ENCODE results near the gene MON1B.
A peak's percentile ranks its signal among the peaks of the same experiment; 100 is the strongest.

Gene MON1B

GRCh38 chr16:77194295-77195231, 3.6 kb downstream of the MON1B start:
- DNase-seq (ENCODE audit: insufficient read length, low spot score) (no peak), FAIRE-seq (no peak)

- FAIRE-seq: no peak
- DNase-seq (ENCODE audit: insufficient read length, low spot score): no peak
These were observed 4.4 kb downstream of the MON1B start for GRCh38 chr16:77195411-77195810.

DNA sequence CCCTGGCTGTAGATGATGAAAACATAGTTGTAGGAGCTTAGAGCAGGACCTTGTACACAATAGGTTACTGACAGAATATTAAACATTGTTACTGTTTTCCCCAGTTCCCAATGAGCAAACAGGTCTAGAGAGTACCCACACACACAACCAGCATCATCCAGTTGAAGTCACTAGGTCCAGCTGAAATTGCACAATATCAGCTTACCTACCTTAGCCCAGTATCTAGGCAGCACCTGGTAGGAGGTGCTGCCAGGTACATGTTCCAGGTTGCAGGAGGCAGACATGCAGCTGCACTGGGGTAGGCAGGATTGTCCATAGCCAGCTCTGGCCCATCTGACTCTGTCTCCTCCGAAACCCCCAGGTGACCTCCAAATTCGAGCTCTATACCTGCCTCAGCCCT, 6.8 kb downstream of the MON1B start:
- FAIRE-seq (no peak), DNase-seq (ENCODE audit: insufficient read length, low spot score) (no peak)

DNA sequence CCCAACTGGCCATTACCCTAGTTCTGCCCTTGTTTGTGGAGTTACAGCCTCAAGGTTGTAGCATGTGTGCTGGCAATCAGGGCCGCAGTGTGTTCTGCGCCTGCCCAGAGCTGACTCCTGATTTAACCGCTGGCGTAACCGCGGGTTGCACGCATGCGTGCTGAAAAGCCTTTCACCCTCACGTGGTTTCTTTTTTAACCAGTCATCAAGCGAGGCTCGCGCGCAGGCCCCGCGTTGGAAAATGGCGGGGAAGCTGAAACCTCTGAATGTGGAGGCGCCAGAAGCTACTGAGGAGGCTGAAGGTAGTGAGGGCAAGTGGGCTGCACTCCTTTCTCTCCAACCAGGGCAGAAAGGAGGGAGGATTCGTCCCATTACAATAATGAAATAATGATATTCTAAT, 8.2 kb downstream of the MON1B start, which contains the start of gene SYCE1L:
Gene SYCE1L, plus strand, starts transcription at position 198 of the 400 bp plus-strand sequence. Its CDS starts 44 bp downstream, at position 242.
- FAIRE-seq (no peak), DNase-seq (ENCODE audit: insufficient read length, low spot score) (no peak)

DNA sequence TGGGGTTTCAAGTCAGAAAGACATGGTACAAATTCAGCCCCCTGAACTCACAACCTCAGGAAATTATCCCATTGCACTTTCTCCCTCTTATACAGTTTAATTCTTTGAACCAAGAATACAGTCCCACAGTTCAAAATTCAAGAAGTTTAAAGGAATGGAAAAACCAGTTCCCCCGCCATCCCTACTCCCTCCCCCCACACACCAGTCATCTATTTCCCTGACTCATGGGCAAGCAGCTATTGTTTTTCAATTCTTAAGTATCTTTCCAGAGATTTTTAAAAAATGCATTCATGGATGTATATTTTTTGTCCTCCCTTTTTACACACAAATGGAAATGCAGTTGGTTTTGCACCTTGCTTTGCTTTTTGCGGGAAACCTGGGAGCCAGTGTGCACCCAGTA, 15.5 kb downstream of the MON1B start:
- FAIRE-seq: no peak

DNA sequence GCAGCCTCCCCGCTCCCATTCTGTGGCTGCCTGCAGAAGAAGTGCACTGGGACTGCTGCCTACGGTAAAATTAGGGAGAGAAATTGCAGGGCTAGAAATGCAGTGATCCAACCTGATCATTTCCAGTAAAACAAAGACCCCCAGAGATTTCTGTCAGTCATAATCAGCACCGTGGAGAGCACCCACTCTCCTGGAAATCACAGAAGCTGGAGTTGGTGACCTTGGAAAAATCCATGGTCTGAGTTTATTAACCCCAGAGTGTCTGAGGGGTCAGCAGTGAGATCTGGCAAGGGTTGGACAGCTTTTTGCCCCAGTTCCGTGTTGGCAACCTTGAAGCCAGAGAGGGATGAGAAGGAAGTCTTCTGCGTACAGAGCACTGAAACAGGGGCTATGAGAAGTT, 16.0 kb downstream of the MON1B start:
- DNase-seq (ENCODE audit: insufficient read length, low spot score): no peak
- FAIRE-seq: no peak

More for the DNA sequence above, 15.5 kb downstream of the MON1B start:
- no peak for DNase-seq (ENCODE audit: insufficient read length, low spot score)

DNA sequence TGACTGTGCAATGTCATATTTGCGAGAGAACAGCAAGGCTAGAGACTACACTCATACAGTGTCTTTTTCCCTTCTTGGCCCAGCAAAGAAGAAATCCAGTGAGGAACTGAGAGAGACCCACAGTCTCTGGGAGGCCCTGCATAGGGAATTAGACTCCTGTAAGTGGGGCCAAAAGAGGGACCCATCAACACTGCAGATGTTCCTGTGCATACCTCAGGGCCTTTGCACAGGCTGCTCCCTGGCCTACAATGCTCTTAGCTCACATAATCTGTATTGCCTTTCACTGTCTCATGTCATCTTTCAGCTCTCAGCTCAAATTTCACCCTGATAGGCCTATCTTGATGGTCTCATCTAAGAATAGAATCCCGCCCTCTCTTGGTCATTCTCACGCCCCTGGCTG, 17.4 kb downstream of the MON1B start:
- peak; percentile 26 for FAIRE-seq
- no peak for DNase-seq (ENCODE audit: insufficient read length, low spot score)

DNA sequence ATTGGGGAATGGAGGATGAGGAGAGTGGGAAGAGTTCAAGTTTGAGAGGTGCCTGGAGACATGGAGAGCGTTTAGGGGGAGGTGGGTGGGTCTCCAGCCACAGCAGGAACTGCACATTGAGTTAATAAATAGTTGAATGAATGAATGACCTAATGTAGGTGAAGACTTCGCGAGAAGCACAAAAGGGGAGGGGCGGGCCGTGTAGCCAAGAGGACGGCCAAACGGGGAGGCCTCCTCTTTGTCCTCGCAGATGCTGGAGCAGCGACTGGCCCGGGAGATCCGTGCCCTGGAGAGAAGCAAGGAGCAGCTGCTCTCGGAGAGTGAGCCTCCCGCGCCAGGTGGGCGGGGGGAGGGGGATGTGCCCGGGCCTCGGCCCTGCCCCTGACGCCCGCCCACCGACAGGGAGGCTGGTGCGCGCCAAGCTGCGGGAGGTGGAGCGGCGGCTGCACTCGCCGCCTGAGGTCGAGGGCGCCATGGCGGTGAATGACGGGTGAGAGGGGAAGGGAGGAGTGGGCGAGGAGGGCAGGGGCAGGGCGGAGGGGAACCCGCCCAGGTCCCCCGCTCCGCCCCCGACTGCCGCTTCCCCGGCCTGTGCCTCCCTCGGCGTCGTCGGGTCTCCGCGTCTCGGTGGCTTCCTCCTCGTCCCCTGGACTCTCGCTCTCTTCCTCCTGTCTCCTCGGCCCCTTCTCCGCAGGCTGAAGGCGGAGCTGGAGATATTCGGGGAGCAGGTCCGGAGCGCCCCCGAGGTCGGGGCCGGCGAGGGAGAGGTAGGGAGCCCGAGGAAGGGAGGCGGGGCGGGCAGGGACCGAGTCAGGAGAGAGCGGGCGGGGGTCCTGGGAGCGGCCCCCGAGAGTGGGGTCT, 21.1 kb downstream of the MON1B start:
- peak; percentile 91 for FAIRE-seq

GRCh38 chr16:77212741-77213541, 22.0 kb downstream of the MON1B start:
- FAIRE-seq (no peak), DNase-seq (ENCODE audit: insufficient read length, low spot score) (no peak)

More for the DNA sequence above, 21.1 kb downstream of the MON1B start:
- no peak for DNase-seq (ENCODE audit: insufficient read length, low spot score)

DNA sequence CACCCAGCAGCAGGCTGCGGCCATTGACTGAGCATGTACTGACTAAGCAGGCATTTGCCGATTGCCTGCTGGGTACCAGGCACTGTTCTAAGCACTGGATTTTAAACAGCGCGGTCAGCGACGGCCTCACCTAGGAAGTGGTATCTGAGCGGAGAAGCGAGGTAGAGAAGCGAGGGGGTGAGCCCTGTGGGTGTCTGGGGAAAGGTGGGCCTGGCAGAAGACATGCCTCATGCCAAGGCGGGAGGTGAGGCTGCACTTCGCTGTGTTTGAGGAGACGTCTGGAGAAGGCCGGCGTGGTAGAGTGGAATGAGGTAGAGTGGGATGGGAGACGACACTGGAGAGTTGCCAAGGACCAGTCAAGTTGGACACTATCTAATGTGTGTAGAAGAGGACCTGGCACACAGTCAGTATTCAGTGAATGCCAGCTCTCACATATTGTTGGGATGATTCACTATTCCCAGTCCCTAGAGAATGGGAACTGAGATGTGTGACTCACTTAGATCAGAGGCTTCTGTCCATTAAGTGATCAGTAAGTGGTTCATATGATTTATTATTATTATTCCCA, 22.6 kb downstream of the MON1B start:
- DNase-seq (ENCODE audit: insufficient read length, low spot score) (peak; percentile 85), FAIRE-seq (peak; percentile 92)

DNA sequence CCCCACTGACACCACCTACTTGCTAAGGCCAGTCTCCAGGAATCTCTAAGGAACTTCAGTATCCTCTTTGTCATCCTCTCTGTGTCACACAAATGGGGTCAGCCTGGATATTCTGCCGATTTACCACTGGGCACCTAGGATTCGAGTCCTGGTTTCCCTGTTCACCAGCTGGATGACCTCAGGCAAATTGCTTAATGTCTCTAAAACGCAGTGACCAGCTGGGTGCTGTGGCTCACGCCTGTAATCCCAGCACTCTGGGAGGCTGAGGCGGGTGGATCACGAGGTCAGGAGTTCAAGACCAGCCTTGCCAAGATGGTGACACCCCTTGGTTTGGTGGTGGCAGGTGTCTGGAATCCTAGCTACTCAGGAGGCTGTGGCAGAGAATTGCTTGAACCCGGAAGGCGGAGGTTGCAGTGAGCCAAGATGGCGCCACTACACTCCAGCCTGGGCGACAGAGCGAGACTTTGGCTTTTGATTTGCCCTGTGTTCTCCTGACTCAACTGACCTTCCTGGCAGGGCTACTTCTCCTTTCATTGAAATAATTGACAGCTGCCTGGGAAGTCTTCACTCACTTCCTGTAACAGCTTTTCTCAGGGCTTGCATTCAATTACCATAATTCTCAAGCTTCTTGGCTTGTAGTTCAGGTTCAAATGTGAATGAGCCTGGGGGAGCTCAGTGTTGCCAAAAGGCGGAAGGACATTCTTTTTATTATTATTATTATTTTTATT, 23.6 kb downstream of the MON1B start:
- FAIRE-seq: peak; percentile 26
- DNase-seq (ENCODE audit: insufficient read length, low spot score): no peak

DNA sequence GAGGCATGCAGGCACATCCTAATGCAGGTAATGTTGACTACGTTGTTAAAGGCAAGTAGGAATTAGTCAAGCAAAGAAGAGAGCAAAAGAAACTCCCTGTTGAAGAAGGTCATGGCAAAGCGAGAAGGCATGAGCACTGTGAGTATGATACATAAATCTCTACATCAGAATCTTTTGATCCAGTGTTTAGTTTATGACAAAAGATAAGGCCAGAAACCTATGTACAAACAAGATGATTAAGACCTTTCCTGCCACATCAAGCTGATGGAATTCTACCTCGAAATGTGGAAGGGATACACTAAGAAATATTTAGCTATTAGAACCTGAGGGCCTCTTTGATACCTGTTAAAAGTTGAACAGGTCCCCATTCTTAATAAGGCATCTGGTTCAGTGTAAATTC, 28.4 kb downstream of the MON1B start:
- FAIRE-seq: no peak
- DNase-seq (ENCODE audit: insufficient read length, low spot score): no peak

GRCh38 chr16:77220427-77220826, 29.4 kb downstream of the MON1B start:
- DNase-seq (ENCODE audit: insufficient read length, low spot score) (no peak), FAIRE-seq (no peak)

- no peak for DNase-seq (ENCODE audit: insufficient read length, low spot score)
- no peak for FAIRE-seq
These were observed 30.5 kb downstream of the MON1B start for GRCh38 chr16:77221482-77221881.

DNA sequence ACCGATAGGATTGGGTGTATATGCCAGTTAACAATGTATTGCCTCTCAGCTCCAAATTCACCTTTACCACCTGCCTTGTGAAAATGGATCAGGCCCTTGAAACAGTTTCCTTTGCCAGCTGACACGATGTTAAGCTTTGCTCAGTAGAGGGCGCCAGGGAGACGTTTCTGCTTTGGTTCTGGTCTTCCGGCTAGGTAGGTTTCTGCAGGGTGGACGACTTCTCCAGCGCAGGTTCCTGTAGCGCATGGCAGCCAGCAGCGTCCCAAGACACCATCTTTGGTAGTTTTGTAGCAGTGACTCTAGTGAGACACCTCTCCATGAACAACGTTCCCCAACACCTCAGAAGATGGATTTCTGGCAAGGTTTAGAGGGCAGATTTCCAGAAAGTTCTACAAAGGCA, 32.2 kb downstream of the MON1B start:
- FAIRE-seq: no peak
- DNase-seq (ENCODE audit: insufficient read length, low spot score): no peak

DNA sequence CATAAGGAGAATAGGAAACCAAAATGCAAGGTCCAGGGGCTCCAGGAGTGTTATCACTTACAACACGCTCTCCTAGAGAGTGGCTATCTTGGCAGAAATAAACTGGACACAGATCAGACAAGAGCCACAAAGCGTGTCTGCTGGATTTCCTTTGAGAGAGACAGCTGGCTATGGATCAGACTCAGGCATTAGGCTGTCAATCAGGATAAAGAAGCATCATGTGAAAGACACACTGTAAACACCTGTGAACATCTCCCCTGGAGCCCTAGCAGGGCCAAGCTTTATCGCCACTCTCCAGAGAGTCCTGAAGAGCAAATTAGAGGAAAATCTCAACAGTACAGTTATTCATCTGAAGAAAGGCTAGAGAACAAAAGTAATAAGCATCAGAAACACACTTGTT, 34.2 kb downstream of the MON1B start:
- FAIRE-seq (no peak), DNase-seq (ENCODE audit: insufficient read length, low spot score) (no peak)

DNA sequence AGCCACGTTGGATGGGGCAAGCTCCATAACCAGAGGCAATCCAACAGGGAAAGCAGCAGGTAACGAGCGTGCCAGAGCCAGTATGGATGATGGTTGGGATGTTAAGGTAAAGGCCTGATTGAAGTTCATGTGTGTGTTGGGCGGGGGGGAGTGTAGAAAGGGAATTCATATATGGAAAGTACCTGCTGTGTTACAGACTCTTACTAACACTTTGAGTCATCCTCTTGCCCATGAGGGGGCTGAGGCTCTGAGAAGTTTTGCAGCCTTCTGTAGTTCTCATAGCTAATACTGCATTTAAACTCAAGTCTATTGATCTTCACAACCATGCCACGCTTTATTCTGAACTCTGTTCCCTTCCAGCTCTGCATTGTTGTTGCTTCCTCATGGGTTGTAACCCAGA, 36.8 kb downstream of the MON1B start:
- FAIRE-seq (no peak), DNase-seq (ENCODE audit: insufficient read length, low spot score) (no peak)

- DNase-seq (ENCODE audit: insufficient read length, low spot score): no peak
- peak; percentile 60 for FAIRE-seq
These were observed 40.1 kb downstream of the MON1B start for GRCh38 chr16:77231047-77231446.

DNA sequence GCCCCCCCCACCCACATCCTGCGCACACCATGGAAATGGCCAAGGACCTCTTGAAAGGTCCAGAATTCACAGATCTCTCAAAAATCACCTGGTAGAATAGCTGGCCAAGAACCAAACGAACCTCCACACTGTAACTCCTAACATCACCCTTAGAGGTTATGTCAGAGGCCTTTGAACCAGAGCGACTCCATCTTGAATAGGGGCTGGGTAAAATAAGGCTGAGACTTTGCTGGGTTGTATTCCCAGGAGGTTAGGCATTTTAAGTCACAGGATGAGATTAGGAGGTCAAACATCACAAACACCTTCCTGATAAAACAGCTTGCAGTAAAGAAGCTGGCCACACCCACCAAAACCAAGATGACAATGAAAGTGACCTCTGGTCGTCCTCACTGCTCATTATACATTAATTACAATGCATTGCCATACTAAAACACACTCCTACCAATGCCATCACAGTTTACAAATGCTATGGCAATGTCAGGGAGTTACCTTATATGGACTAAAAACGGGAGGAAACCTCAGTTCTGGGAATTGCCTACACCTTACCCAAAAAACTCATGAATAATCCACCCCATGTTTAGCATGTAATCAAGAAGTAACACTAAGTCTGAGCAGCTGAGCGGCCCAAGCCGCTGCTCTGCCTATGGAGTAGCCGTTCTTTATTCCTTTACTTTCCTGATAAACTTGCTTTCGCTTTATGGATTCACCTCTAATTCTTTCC, 43.0 kb downstream of the MON1B start:
- DNase-seq (ENCODE audit: insufficient read length, low spot score): no peak
- FAIRE-seq: no peak

Data from HTR-8/SVneo (cell line).